HG03378 (cell line): ENCODE measurements around the gene PNMA6F.
"Not testable (repeated sequence)": the region's sequence is repeated elsewhere in the genome, so short reads cannot be mapped to it uniquely, and the experiment has no call there.

Experiments used
- ATAC-seq: cut with Tn5 transposase; IDR thresholded peaks from one replicate; pipeline ENCODE4 v1.9.1; 2021; ENCODE audit warnings: mild to moderate bottlenecking, moderate library complexity; ENCODE audit not compliant: unreplicated experiment

The PNMA6F gene

DNA sequence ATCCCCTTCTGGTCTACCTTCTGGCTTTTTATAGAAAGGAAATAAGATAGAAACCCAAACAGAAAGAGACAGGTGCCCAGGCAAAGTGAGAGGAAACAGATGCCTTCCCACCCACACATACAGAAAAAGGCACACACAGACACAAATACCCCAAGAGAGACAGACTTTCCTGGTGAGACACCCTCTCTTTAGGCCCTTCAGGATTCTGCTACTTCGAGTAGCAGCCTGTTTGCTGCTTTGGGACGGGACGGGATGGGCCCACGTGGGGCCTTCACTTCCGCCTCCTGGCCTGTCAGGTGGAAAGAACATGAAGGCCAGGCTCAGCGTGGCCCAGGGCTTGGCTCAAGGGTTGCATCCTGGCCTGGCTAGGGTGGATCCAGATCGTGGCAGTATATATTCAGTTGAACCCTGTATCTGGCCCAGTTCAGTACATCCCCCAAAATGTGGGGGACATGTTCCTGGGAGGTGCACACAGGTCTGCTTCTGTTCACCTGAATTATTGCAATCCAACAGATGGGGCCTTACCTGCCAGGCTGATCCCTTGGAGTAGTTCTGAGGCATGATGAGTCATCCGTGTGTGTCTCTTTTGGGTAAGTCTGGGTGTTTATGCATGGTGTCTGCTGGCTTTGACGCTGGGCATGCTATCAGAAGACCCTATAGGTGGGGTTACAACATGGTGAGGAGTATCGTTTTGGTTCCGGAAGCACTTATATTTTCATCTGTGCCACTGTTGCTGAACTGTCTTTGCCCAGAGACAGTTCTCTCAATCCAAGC lies 14.7 kb upstream of the PNMA6F start:
- peak; percentile 52 for ATAC-seq

DNA sequence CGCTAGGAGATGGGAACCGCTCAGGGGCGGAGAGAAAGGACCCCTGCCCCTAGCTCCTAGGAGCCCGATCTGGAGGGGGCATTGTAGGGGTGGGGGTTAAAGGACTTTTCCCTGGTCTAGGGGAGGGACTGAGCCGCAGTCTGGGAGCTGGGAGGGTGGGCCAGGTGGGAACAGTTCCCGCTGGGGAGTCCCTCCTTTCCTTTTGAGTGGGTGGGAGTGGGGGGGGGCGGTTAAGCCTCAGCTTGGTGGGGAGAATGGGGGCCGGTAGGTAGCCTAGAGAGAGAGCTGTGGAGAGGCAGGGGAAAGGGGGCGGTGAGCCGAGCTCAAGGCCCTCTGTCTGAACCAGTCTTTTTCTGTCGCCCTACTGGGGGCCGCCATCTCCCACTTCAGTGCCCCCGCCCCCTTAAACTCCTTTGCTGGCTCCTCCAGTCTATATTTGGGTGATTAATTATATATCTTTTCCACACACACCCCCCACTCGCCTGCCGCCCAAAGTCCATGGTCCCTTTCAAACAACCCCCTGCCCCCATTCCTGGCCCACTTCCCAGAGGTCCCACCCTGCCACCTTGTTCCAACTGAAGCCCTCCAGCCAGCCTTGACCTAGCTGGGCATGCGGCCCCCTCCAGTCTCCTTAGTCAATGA lies 13.2 kb upstream of the PNMA6F start:
- ATAC-seq: no peak

DNA sequence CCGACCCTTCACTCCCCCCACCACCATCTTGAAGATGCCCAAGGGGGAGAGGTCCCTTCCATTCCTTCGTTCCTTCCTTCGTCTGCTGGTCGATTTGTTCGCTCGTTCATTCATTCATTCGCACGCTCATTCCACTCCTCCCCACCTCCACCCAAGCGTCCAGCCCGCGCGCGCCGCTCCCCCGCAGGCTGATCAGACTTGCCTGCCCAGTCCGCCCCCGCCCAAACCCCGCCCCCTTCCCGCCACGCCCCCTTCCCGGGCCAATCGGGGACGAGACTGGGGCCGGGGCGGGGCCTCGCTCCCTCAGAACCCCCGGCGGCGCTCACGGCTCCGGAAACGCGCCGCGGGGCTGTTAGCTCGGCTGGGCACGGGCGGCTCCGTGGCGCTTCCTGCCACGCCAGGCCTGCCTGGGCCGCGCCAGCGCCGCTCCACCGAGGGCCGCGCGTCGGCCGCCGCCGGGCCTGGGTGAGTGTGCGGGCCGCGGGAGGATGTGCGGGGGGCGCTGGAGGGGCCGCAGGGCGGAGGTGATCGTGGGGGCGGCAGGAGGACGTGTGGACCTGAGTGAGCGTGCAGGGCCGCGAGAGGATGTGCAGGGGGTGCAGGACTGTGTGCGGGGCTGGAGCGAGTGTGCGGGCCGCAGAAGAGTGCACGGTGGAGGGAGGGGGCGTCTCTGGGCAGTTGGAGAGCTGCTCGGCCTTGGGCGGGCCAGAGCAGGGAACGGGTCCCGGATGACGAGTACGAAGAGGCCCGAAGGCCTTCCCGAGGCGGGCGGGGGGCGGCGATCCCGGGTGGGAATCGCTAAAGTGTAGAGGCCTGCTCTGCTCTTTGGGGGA lies 12.5 kb upstream of the PNMA6F start, which contains the start of gene ZNF275:
TSS of gene ZNF275 (plus strand) at position 333 of the 833 bp plus-strand sequence. CDS start 2,527 bp downstream, outside the sequence.
- peak; percentile 49 for ATAC-seq

DNA sequence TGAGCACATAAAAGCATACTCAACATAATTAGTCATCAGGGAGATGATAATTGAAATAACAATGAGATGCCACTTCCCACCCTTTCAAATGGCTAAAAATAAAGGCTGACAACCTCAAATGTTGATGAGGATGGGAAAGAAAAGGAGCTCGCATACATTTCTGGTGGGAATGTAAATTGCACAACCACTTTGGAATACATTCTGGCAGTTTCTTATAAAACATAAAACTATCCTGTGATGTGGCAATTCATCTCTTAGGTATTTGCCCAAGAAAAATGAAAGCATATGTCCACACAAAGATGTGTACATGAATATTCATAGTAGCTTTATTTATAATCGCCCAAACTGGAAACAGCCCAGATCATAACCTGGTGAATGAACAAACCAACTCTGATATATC lies 11.7 kb upstream of the PNMA6F start:
- no peak for ATAC-seq

DNA sequence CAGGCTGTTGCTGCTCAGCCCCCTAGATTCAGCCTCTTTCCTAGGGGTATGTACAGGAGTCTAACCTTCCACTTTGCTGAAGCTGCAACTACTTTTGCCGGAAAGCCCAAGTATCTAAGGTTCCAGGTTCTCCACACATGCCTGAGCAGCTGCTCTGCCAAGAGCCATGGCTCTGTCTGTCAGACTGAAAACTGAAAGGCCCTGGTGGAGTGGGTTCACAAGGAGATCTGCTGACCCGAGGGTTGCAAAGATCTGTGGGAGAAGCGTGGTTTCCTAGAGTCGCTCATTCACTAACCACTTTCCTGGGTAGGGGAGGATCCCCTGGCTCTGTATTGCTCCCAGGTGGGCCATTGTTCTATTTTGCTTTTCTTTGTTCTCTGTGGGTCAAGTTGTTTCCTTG lies 6.0 kb upstream of the PNMA6F start:
- no peak for ATAC-seq

DNA sequence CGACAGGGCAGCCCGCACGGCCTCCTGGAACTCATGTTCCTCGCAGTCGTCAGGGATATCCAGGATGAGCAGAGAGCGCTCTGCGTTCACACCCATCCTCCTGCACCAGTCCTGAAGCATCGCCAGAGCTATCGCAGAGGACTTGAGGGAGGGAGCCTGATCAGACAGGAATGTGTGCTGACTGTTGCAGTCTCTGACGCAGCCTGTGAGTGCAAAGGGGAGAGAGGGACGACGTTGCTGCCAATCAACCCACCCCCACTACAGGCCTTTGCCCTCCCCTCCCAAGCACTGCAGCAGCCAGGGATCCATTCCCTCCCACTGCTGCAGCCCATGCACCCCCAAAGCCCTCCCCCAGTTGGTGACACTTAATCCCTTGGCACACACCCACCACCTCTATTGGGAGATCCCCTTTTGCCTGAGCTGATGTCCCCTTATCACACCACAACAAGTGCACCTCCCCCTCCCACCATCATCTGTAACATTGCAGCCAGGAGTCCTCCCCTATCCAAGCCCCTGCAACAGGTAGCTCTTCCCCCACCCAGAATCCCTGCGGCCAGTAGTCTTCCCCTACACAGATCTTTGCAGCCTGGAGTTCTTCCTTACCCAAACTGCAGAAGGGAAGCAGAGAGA lies 897 bp downstream of the PNMA6F start:
- ATAC-seq: no peak

DNA sequence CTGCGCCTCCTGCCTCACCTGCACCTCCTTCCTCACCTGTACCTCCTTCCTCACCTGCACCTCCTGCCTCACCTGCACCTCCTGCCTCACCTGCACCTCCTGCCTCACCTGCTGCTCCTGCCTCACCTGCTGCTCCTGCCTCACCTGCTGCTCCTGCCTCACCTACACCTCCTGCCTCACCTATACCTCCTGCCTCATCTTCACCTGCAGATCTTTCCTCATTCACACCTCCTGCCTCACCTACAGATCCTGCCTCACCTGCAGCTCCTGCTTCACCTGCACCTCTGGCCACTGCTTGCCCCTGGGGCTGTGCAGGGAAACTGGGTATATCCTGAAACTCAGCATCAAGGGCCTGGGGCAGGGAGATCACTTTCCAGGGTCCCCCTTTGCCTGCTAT lies 1.5 kb downstream of the PNMA6F start:
- ATAC-seq: not testable (repeated sequence)

DNA sequence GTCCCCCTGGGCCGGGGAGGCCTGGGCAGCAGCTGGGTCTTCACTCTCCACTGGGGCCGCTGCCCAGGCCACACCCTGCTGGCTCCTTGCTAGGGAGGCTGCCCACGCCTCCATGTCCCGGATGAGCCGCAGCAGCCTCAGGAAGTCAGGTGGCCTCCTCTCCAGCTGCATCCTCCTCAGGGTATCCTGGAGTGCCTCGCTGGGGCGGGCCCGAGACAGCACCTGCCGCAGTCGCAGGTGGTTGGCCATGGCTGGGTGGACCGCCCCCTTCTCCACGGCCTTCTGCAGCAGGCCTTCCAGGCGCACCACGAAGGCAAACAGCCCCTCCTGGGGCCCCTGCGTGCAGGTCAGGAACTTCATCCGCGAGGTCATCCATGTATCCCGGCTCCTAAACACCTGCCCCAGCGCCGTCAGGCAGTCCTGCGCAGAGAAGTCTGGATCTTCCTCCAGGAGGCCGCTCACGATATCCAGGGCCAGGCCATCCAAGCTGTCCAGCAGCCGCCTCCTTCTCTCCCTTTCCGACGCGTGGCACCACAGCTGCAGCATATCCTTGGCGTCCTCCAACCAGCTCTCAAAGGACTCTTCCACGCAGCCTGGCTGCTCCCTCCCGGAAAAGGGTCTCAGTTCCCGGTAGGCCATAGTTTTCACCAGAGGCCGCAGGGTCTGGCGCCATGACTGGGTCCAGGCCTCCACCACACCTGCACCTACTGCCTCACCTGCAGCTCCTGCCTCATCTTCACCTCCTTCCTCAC lies 2.1 kb downstream of the PNMA6F start:
- ATAC-seq: no peak

DNA sequence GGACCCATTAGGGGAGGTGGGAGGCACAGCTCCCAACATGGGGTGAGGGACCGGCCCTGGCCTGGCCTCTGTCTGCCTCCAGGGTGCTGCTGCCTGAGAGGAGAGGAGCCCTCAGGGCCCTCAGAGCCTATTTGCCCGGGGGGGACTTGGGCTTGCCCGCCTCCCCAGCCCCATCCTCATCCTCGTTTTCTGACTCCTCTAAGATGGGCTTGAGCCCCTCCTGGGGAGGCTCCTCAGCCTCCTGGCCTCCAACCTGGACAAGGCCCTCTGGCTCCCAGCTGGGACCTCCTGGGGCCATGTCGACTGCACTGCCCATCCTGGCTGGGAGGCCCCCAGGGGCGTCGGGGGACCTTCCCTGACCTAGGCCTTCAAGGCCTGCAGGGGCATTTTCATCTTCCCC lies 2.8 kb downstream of the PNMA6F start:
- no peak for ATAC-seq

DNA sequence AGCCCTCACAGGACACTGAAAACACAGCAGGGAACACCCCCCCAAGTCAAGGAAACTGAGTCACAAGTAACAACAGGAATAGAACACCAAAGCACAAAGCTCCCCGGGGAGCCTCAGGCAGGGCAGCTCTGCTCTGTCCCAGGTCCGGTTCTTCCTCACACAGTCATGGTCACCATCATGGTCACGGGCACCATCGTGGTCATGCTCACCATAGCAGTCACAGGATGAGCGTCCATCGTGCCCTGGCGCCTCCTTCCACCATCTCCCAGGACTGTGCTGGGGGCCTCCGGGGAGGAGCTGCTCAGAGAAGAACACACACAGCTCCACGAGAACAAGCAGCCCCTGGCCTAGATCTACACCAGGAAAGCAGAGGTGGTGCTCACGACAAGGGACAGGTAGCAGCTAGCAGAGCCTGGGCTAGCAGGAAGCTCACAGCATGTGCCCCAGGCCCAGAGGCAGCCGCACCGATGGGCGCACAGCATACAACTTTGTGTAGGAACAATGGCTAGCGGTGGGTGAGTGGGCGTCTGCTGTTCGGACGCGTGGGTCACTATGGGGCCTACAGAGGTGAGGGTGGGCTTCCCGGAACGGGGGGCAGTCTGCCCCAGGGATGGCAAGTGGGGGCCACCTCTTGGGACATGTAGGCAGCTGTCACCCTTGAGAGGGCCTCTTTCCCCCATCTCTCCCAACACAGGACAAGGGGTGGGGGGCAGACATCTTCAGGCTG lies 3.4 kb downstream of the PNMA6F start:
- no peak for ATAC-seq

DNA sequence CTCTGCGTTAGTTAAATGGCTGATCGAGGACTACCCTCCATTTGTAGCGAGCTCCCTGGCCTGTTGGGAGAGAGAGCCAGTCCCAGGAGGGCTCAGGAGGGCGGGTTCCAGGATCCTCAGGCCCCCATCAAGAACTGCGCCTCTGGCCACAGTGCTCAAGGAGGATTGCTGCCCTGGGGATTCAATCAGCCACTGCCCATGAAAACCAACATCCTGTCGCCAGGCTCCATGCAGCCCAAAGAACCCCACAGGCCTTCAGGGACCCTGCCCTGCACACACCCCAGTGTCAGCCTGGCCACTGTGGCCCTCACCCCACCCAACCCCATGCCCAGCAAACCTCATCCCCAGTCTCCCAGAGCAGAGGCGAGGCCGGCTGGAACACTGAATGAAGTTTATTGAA lies 4.3 kb downstream of the PNMA6F start:
- ATAC-seq: no peak

DNA sequence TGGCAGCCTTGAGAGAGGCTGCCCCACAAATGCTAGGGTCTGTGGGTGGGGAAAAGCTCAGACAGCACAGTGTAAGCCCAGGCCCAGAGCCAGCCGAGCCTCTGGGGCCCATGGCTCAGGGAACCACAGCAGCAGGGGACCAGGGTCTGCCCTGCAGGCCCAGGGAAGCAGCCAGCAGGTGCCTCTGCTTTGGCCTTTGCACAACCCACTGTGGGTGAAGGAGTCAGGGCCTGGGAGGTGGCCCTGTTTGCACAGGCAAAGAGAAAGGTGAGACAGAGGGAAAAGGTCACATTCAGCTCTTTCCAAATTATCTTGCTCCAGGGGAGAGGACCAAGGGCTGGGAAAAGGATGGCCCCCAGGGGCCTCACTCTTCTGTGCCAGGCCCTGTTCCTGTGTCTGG lies 8.7 kb downstream of the PNMA6F start:
- ATAC-seq: no peak

DNA sequence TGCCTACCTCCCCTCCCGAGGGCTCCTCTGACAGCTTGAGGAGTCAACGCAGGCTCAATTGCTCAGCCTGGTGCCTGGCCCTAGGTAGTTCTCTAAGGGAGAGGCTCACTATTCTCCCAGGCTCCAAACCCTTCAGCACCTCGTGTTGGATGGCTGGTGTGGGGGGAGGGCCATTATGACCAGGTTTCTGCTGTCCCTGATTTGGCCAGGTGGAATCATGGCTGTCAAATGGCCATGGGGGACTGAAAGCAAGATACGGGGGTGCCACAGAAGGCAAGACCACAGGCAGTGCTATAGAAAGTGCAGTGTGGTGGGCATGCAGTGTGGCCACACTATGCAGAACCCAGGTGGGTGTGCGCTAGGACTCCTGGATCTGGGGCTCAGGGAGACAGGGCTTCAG lies 9.5 kb downstream of the PNMA6F start:
- no peak for ATAC-seq

DNA sequence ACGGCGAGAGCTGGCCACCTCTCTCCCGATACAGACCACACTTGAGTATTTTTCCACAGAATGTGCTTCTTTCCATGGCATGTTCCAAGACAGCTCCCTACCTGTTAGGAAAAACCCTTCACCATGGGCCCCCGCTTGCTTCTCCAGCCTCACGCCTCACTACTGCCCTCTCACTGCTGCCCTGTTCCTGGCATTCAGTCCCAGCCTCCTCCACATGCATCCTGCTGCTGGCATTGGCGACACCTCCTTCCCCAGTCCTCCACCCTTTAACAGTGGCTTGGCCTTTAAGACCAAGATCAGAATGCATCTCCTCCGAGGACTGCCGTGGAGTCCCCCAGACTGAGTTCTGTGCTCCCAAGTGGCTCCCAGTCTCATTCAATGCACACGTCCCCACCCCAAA lies 10.7 kb downstream of the PNMA6F start:
- no peak for ATAC-seq

DNA sequence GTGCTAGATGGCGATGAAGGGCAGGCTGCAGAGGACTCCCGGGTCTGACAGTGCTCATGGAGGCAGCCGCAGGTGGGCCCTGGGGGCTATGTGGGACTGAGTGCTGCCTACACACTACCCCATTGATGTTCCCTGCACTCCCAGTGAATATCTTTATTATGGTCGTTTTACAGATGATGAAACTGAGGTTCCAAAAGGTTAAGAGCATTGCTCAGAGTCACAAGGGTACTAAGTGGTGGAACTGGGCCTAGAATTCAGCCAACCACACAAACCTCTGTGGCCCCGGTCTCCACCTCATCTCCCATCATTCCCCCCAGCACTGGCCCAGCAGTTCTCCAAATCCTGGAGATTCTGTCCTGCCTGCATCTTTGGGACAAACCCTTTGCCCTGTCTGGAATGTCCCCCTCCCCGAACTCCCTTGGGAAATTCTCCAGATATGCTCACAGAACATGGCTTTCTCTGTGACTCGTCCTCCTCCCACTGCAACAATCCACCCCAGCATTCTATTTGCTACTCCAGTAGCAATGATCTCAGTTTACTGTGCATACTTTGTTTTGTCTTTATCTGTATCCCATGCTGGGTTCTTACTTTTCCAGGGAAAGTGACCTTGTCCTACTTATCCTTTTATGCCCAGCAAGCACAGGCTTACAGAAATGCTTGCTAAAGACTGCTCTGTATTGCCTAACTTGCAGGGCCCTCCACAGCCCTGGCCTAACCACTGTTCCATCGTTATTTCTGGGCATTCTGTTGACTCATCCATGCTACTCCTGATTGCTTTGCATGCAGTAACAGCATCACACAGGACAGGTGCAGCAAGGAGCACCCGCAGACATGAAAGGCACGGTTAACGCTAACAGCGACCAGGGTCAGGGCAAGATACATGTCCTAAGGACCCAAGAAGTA lies 14.0 kb downstream of the PNMA6F start:
- ATAC-seq: no peak

DNA sequence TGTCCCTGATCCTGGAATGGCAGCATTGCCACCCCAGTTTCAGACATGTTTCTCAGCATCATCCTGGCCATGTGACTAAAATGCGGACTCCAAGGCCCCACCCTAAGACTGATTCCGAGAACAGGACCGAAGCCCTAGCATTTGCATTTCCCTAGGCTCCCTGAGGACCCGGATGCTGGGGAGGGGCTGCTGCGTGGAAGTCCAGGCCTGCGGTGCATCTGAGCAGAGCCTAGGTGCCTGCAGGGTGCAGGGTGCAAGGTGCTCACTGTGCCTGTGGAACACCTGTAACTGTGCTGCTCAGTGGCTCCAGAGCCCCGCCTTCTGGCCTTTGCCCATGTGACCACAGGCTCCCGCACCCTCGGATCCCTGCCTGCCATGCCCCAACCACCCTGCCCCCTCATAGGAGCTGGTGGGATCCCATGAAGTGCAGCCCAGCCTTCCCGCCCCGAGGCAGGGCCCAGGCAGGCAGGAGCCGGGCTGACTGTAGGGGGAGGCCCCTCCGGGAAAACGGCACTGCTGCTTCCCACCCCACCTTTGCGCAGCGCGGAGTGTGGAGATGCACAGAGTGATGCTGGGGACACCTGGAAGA lies 14.9 kb downstream of the PNMA6F start:
- no peak for ATAC-seq

DNA sequence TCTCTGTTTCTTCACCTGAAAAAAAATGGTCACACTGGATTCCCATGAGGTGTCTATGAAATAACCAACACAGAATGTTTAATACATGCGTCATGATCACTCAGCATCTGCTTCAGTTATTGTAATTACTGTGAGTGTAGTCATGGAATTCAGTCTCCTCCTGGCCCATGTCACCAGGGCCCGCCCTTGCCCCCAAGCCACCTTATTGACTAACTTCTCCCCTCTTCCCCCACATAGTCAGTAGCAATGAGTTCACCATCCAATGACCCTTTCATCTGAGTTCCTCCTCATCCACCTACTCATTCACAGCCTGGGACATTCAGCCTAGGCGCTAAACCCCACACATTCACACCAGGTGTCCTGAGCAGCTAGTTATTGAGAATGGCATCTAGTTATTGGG lies 15.6 kb downstream of the PNMA6F start:
- no peak for ATAC-seq

DNA sequence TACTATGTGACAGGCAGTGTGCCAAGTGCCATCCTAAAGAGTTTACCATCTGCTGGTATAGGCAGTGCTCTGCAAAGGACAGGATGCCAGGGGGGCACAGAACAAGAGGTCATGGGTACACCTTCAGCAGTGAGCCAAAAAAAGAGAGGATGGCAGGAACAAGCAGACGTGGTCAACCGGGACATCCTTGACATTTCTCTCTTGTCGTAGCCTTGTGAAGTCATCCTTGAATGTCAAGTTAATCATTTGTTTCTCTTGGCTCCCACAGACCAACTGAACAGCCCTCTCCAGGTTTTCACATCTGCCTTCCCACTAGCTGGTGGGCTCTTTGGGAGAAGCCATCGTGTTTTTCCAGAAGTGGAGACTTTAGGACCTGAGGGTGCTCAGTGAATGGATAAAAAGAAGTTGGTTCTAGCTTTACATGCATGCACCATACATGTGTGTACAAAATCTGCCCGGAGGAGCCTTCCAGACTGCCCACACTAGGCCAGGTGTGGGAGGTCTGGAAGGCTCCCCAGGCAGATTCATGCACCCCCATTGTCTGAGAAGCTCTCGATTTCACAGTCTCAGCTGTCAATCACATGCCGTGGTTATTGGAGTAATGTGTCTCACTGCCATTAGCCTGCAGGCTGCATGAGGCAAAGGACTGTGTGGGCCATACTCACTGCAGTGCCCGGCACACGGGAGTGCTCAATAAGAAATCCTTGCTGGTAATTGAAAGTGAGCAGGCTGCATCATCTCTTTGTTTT lies 16.4 kb downstream of the PNMA6F start:
- ATAC-seq: no peak
